ENCODE results near the gene POR.

Gene POR

GRCh38 chr7:75982306-75983064, 67.5 kb downstream of the POR start:
- Histone ChIP-seq H3K27me3 (no peaks in the 10 kb centered on the region), H3K4me3 (no peak overlapping the region), H3K4me2 (no peak overlapping the region), H3K9me3 (replicated peaks in 1 of 11) (no peaks in the 10 kb centered on the region), H3K9ac (no peak overlapping the region), H3K27ac (no peak overlapping the region), H3K36me3 (peaks cover 73 to 100% (median 98%) of the 10 kb centered on the region in 11 experiments), H4K20me1 (peaks cover 3 to 99% (median 31%) of the 10 kb centered on the region in 11 experiments; a peak in 18 of 22 replicates), H3K4me1 (peaks cover 0 to 12% (median 8%) of the 10 kb centered on the region in 10 experiments; a peak in 15 of 20 replicates)
- TF ChIP-seq Cebpa-rat (IDR thresholded peaks at IDR 0.05) = no peak

- Histone ChIP-seq H3K36me3 (peaks cover 73 to 97% (median 95%) of the 10 kb centered on the region in 11 experiments), H3K27me3 (no peaks in the 10 kb centered on the region), H3K4me2 (no peak overlapping the region), H3K4me1 (peaks cover 0 to 10% (median 8%) of the 10 kb centered on the region in 10 experiments; a peak in 15 of 20 replicates), H3K9ac (no peak overlapping the region), H4K20me1 (peaks cover 3 to 96% (median 30%) of the 10 kb centered on the region in 11 experiments; a peak in 18 of 22 replicates), H3K4me3 (no peak overlapping the region), H3K9me3 (replicated peaks in 1 of 11) (no peaks in the 10 kb centered on the region), H3K27ac (no peak overlapping the region)
- TF ChIP-seq Cebpa-rat (IDR thresholded peaks at IDR 0.05) = no peak
Measured at GRCh38 chr7:75983471-75984129, 68.6 kb downstream of the POR start.

GRCh38 chr7:75984130-75985008, 69.4 kb downstream of the POR start:
- Histone ChIP-seq H3K27ac (no peak overlapping the region), H3K4me1 (peaks cover 0 to 5% (median under 1%) of the 10 kb centered on the region in 10 experiments; a peak in 8 of 20 replicates), H4K20me1 (peaks cover 3 to 91% (median 23%) of the 10 kb centered on the region in 11 experiments; a peak in 17 of 22 replicates), H3K9ac (no peak overlapping the region), H3K27me3 (no peaks in the 10 kb centered on the region), H3K4me2 (no peak overlapping the region), H3K9me3 (replicated peaks in 1 of 11) (no peaks in the 10 kb centered on the region), H3K36me3 (peaks cover 73 to 89% (median 87%) of the 10 kb centered on the region in 11 experiments), H3K4me3 (no peak overlapping the region)
- no peak for TF ChIP-seq Cebpa-rat (IDR thresholded peaks at IDR 0.05)

- H3K4me1 ChIP-seq = peaks cover 0 to 10% (median 0%) of the 10 kb centered on the region in 10 experiments; a peak in 4 of 20 replicates
- H3K9ac ChIP-seq = no peak overlapping the region
- H3K27ac ChIP-seq = no peak overlapping the region
- peaks cover 0 to 91% (median 20%) of the 10 kb centered on the region in 11 experiments; a peak in 15 of 22 replicates for H4K20me1 ChIP-seq
- no peaks in the 10 kb centered on the region for H3K27me3 ChIP-seq
- H3K36me3 ChIP-seq = peaks cover 71 to 82% (median 80%) of the 10 kb centered on the region in 11 experiments
- no peaks in the 10 kb centered on the region for H3K9me3 ChIP-seq (replicated peaks in 1 of 11)
- no peak overlapping the region for H3K4me3 ChIP-seq
- no peak overlapping the region for H3K4me2 ChIP-seq
- TF ChIP-seq Cebpa-rat (IDR thresholded peaks at IDR 0.05) = no peak
Measured at GRCh38 chr7:75985009-75985517, 70.1 kb downstream of the POR start.

- H3K4me2 ChIP-seq = no peak overlapping the region
- H3K27me3 ChIP-seq = no peaks in the 10 kb centered on the region
- H3K36me3 ChIP-seq = peaks cover 65 to 76% (median 75%) of the 10 kb centered on the region in 11 experiments
- H3K9me3 ChIP-seq (replicated peaks in 1 of 11) = no peaks in the 10 kb centered on the region
- H4K20me1 ChIP-seq = peaks cover 0 to 89% (median 22%) of the 10 kb centered on the region in 11 experiments; a peak in 15 of 22 replicates
- no peak for TF ChIP-seq Cebpa-rat (IDR thresholded peaks at IDR 0.05)
- H3K9ac ChIP-seq = no peak overlapping the region
- no peak overlapping the region for H3K27ac ChIP-seq
- H3K4me1 ChIP-seq = peaks cover 0 to 10% (median 0%) of the 10 kb centered on the region in 10 experiments; a peak in 4 of 20 replicates
- no peak overlapping the region for H3K4me3 ChIP-seq
Measured at GRCh38 chr7:75985518-75986146, 70.7 kb downstream of the POR start.

GRCh38 chr7:75986147-75986781, 71.3 kb downstream of the POR start:
- H4K20me1 ChIP-seq = peaks cover 0 to 88% (median 19%) of the 10 kb centered on the region in 11 experiments; a peak in 15 of 22 replicates
- H3K4me3 ChIP-seq = no peak overlapping the region
- no peak overlapping the region for H3K27ac ChIP-seq
- no peak for TF ChIP-seq Cebpa-rat (IDR thresholded peaks at IDR 0.05)
- H3K9me3 ChIP-seq (replicated peaks in 1 of 11) = no peaks in the 10 kb centered on the region
- H3K9ac ChIP-seq = no peak overlapping the region
- H3K4me1 ChIP-seq = peaks cover 0 to 10% (median 0%) of the 10 kb centered on the region in 10 experiments; a peak in 4 of 20 replicates
- H3K27me3 ChIP-seq = no peaks in the 10 kb centered on the region
- no peak overlapping the region for H3K4me2 ChIP-seq
- peaks cover 59 to 70% (median 68%) of the 10 kb centered on the region in 11 experiments for H3K36me3 ChIP-seq

- peaks cover 49 to 69% (median 59%) of the 10 kb centered on the region in 11 experiments for H3K36me3 ChIP-seq
- no peak overlapping the region for H3K27ac ChIP-seq
- TF ChIP-seq Cebpa-rat (IDR thresholded peaks at IDR 0.05) = no peak
- H3K27me3 ChIP-seq = no peaks in the 10 kb centered on the region
- H3K4me1 ChIP-seq = peaks cover 0 to 10% (median 0%) of the 10 kb centered on the region in 10 experiments; a peak in 4 of 20 replicates
- no peak overlapping the region for H3K4me2 ChIP-seq
- H4K20me1 ChIP-seq = peaks cover 0 to 87% (median 17%) of the 10 kb centered on the region in 11 experiments; a peak in 14 of 22 replicates
- H3K4me3 ChIP-seq = no peak overlapping the region
- H3K9me3 ChIP-seq (replicated peaks in 1 of 11) = no peaks in the 10 kb centered on the region
- no peak overlapping the region for H3K9ac ChIP-seq
Measured at GRCh38 chr7:75987026-75987804, 72.3 kb downstream of the POR start.

Data from BLaER1 treated with 17β-estradiol and CSF1 and Interleukin-3, amounts not matched to agents 10 nM and 100 nM (cell line).